Hematopoietic multipotent progenitor cell (in vitro differentiated cells): ENCODE results near the gene PCDHGA2. TPM values are rescaled to one million over a fixed set of nuclear protein-coding genes. Genes with fewer than 3 reads are reported as not detected.
A peak's percentile ranks its signal among the peaks of the same experiment; 100 is the strongest.
"Not testable (repeated sequence)": the region's sequence is repeated elsewhere in the genome, so short reads cannot be mapped to it uniquely, and the experiment has no call there.

Experiments
- DNase-seq, 3 donors: peaks; one replicate each; pipeline ENCODE4 v3.0.0-alpha.2; 2011 to 2015; ENCODE audit warnings: low read depth in 2 of 3, low spot score in 2 of 3
- total RNA-seq: library from RNA; depleted of rRNA; stranded (reverse); fragments of >200 nt; gene quantifications from one replicate; pipeline ENCODE4 v1.2.3, GENCODE V29; 2012

The PCDHGA2 gene
- 0.27 TPM for total RNA-seq

GRCh38 chr5:141338538-141339306 is at the start of gene PCDHGA2:
TSS of gene PCDHGA2 (plus strand) at chr5:141338760.
- DNase-seq, result peak in 1 of 3 donors; percentile 60

- no peak for DNase-seq
These were observed 40.2 kb upstream of the PCDHGA2 start for GRCh38 chr5:141298376-141298775.

GRCh38 chr5:141303756-141304155 is 34.8 kb upstream of the PCDHGA2 start, which contains the start of gene SLC25A2:
TSS of gene SLC25A2 (minus strand) at chr5:141304049. CDS start at chr5:141303865, 184 bp downstream.
- DNase-seq, result no peak

DNA sequence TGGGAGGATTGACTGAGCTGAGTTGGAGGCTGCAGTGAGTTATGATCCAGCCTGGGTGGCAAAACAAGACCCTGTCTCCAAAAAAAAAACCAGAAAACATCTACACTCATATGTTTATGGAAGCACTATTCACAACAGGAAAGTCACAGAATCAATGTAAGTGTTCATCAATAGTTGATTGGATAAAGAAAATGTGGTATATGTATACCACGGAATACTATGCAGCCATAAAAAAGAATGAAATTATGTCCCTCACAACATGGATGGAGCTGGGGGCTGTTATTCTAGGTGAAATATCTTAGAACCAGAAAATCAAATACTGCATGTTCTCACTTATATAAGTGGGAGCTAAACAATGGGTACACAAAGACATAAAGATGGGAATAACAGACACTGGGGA is 31.9 kb upstream of the PCDHGA2 start:
- no peak for DNase-seq

- DNase-seq, result no peak
These were observed 24.8 kb upstream of the PCDHGA2 start for GRCh38 chr5:141313711-141314110.

- not testable (repeated sequence) for DNase-seq
These were observed 21.6 kb upstream of the PCDHGA2 start for GRCh38 chr5:141316963-141317362.

DNA sequence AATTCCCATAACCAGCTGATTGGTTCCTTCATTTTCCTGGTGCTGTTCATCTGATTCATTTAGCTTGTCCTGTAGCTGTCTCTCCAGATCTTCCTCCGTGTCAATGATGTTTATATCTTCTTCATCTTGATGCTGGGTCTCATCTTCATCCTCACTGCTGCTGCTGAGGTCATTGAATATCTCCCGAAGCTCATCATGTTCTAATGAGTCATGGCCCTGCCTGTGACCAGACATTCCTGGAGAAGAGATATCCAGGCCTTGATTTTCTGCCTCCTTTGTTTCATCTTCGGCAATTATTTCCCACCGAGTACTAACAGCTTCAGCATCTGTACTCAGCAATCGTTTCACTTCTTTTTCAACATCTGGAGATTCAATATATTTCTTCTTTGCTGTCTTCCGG is 19.4 kb upstream of the PCDHGA2 start:
- DNase-seq, result no peak

- no peak for DNase-seq
These were observed 18.9 kb upstream of the PCDHGA2 start for GRCh38 chr5:141319699-141320098.

GRCh38 chr5:141320225-141321169 is 18.1 kb upstream of the PCDHGA2 start, which contains the start of gene TAF7:
TSS of gene TAF7 (minus strand) at chr5:141320784. CDS start at chr5:141320044, 740 bp downstream.
- peak; percentile 85 to 99 (median 95) for DNase-seq

DNA sequence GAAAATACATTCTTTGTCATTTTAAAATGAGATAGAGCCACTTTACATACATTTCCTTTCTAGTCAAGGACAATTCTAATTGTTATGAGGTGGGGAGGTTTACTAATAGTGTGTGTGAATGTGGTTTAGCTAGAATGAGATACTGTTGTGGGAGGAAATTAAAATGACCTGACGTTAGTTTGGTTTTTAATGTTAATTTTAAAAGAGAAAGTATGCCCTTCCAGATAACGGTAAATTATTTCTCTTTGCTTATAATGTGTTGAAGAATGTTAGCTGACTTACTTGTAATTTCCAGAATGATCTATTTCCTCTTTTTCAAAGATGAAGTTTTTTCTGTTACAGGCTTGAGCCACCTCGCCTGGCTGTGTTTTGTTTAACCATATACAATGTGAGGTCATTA is 16.3 kb upstream of the PCDHGA2 start:
- DNase-seq, result no peak

GRCh38 chr5:141326088-141326854 is 12.3 kb upstream of the PCDHGA2 start:
- peak; percentile 28 to 46 (median 41) for DNase-seq

DNA sequence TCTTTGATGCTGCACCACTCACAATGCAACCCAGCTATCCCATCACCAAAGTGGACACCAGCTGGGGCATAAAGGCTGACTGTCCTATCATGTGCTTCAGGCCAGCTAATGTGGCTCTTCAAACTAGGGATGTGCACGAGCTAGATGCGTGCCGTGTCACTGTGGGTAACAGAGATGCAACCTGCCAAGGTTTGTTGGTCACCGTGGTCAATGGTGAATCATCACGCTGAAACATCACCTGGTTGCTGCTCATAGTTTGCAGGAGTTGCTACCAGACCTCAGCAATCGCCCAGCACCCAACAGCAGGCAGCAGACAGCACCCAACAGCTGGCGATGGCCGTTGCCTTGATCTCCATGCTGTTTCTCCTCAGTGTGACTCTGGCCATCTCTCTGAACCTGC is 10.3 kb upstream of the PCDHGA2 start:
- DNase-seq, result no peak

GRCh38 chr5:141330299-141331080 is 8.1 kb upstream of the PCDHGA2 start, which contains the start of gene PCDHGA1:
TSS of gene PCDHGA1 (plus strand) at chr5:141330514.
- peak in 1 of 3 donors; percentile 41 for DNase-seq

- DNase-seq, result not testable (repeated sequence)
These were observed 6.0 kb upstream of the PCDHGA2 start for GRCh38 chr5:141332571-141332970.

DNA sequence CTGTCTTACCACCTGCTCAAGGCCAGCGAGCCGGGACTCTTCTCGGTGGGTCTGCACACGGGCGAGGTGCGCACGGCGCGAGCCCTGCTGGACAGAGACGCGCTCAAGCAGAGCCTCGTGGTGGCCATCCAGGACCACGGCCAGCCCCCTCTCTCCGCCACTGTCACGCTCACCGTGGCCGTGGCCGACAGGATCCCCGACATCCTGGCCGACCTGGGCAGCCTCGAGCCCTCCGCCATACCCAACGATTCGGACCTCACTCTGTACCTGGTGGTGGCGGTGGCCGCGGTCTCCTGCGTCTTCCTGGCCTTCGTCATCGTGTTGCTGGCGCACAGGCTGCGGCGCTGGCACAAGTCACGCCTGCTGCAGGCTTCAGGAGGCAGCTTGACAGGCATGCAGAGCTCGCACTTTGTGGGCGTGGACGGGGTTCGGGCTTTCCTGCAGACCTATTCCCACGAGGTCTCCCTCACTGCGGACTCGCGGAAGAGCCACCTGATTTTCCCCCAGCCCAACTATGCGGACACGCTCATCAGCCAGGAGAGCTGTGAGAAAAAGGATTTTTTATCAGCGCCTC is 2.3 kb downstream of the PCDHGA2 start:
- not testable (repeated sequence) for DNase-seq

DNA sequence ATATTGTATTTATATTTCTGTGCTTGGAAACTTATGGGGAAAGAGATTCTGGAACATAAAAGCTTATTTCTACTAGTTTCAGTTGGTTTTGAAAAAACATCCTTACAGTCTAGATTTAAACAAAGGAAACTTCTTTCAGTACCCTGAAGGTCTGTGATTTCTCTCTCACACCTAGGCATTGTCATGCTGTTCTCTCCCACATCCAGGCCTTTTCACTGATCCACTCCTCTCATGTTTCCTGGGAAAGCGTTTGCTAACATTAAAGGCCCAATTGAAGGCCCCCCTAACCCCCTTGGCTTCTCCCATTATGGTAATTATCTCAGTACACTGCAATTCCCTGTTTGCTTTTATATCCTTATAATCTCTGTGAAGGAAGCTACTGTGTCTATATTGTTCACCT is 4.2 kb downstream of the PCDHGA2 start:
- DNase-seq, result no peak

- peak in 1 of 3 donors; percentile 52 for DNase-seq
These were observed 4.8 kb downstream of the PCDHGA2 start, which contains the start of gene PCDHGA3 for GRCh38 chr5:141343242-141343952. TSS of gene PCDHGA3 (plus strand) at chr5:141343829. CDS start at chr5:141344034, 205 bp downstream.

DNA sequence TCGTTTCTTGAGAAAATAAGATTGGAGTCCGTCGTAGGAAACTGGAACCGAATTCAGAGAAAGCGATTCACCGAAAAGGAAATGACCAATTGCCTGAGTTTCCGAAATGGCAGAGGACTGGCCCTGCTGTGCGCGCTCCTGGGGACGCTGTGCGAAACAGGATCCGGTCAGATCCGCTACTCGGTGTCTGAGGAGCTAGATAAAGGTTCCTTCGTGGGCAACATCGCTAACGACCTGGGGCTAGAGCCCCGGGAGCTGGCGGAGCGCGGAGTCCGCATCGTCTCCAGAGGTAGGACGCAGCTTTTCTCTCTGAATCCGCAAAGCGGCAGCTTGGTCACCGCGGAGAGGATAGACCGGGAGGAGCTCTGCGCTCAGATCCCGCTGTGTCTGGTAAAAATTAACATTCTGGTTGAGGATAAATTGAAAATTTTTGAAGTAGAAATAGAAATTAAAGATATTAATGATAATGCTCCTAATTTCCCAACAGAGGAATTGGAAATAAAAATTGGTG is 5.4 kb downstream of the PCDHGA2 start:
- no peak for DNase-seq
